Ovary (tissue), 3 donors: ENCODE results near the gene SERPINI1.

Experiments used
- CTCF ChIP-seq, 3 donors: fragments of 450-650 bp in 2 of 3; fragments of 200-600 bp in 1 of 3; IDR thresholded peaks; one replicate each; pipeline versions ENCODE4 v1.5.1 to v1.8.0; 2016 to 2022; ENCODE audit warnings: antibody characterized with exemption in 3 of 3, mild to moderate bottlenecking in 1 of 3
- EP300 ChIP-seq: sonication (generic); formaldehyde crosslinking; IDR thresholded peaks from one replicate; pipeline ENCODE4 v1.6.1; 2017; ENCODE audit warnings: antibody characterized with exemption
- POLR2A ChIP-seq: fragments of 450-650 bp; IDR thresholded peaks from one replicate; pipeline ENCODE4 v1.6.1; 2017; ENCODE audit warnings: antibody characterized with exemption, mild to moderate bottlenecking, moderate library complexity
- donor health status: DM: no; HTN: no; CAD: no.

GRCh38 chr3:167862104-167862730 lies 126.7 kb downstream of the SERPINI1 start:
- TF ChIP-seq CTCF (IDR thresholded peaks at IDR 0.05), result no peak
- no peak for TF ChIP-seq POLR2A
- no peak for TF ChIP-seq EP300
